DOHH2 (cell line): ENCODE results near the gene GUCD1.

Experiments used
- H3F3A ChIP-seq: fragments of 200-600 bp; sonication (generic), shearing (Covaris generic); 2 replicates; pipeline ENCODE4 v1.6.0; 2016; ENCODE audit warnings: antibody characterized with exemption, mild to moderate bottlenecking; ENCODE audit not compliant: control insufficient read depth, insufficient read depth
- H3K27ac ChIP-seq: fragments of 200-600 bp; sonication (generic); 2 replicates; pipeline ENCODE4 v1.5.1; 2014; ENCODE audit warnings: low read depth, mild to moderate bottlenecking, low read length, moderate library complexity
- H3K27me3 ChIP-seq: fragments of 200-600 bp; sonication (generic); 2 replicates; pipeline ENCODE4 v1.6.1; 2014; ENCODE audit warnings: mild to moderate bottlenecking, low read length, mixed read lengths; ENCODE audit not compliant: control insufficient read depth
- H3K36me3 ChIP-seq: fragments of 200-600 bp; sonication (generic); 2 replicates; pipeline ENCODE4 v1.6.1; 2014; ENCODE audit warnings: mild to moderate bottlenecking, low read length, moderate library complexity, mixed read lengths; ENCODE audit not compliant: control insufficient read depth
- H3K4me1 ChIP-seq: fragments of 200-600 bp; sonication (generic); 2 replicates; pipeline ENCODE4 v1.6.1; 2014; ENCODE audit warnings: mild to moderate bottlenecking, low read length, mixed read lengths; ENCODE audit not compliant: control insufficient read depth
- H3K4me2 ChIP-seq: fragments of 200-600 bp; sonication (generic); 2 replicates; pipeline ENCODE4 v1.6.0; 2014; ENCODE audit warnings: mild to moderate bottlenecking, low read length, moderate library complexity
- H3K4me3 ChIP-seq: fragments of 200-600 bp; sonication (generic); 2 replicates; pipeline ENCODE4 v1.5.1; 2014; ENCODE audit warnings: mild to moderate bottlenecking, low read length, mixed read lengths
- H3K79me2 ChIP-seq: fragments of 200-600 bp; sonication (generic); 2 replicates; pipeline ENCODE4 v1.6.1; 2014; ENCODE audit warnings: mild to moderate bottlenecking, low read length, mixed read lengths; ENCODE audit not compliant: control insufficient read depth
- H3K9me2 ChIP-seq: fragments of 200-600 bp; sonication (generic); replicated peaks from 2 replicates; pipeline ENCODE4 v1.6.1; 2014; ENCODE audit warnings: mild to moderate bottlenecking, low read length, mixed read lengths; ENCODE audit not compliant: control insufficient read depth
- H3K9me3 ChIP-seq: fragments of 200-600 bp; sonication (generic); 2 replicates; pipeline ENCODE4 v1.6.1; 2014; ENCODE audit warnings: antibody characterized with exemption, low read length, mixed read lengths; ENCODE audit not compliant: control insufficient read depth, insufficient read depth
- H4K20me1 ChIP-seq: fragments of 200-600 bp; sonication (generic); 2 replicates; pipeline ENCODE4 v1.6.0; 2014; ENCODE audit warnings: low read depth, mild to moderate bottlenecking, antibody characterized with exemption, low read length, moderate library complexity; ENCODE audit not compliant: control insufficient read depth, insufficient read depth
- EZH2phosphoT487 ChIP-seq: fragments of 200-600 bp; sonication (generic); IDR thresholded peaks from 2 replicates; pipeline ENCODE4 v1.6.1; 2017; ENCODE audit warnings: borderline replicate concordance, mild to moderate bottlenecking, antibody characterized with exemption, low read length, moderate library complexity, mixed read lengths
- TF ChIP-seq, protein P1 (sequence below): fragments of 200-600 bp; sonication (generic); IDR thresholded peaks from one replicate; pipeline ENCODE4 v1.5.1; 2014; ENCODE audit warnings: antibody characterized with exemption, mild to moderate bottlenecking, low read depth, low read length; ENCODE audit not compliant: poor library complexity, severe bottlenecking

Gene GUCD1

DNA sequence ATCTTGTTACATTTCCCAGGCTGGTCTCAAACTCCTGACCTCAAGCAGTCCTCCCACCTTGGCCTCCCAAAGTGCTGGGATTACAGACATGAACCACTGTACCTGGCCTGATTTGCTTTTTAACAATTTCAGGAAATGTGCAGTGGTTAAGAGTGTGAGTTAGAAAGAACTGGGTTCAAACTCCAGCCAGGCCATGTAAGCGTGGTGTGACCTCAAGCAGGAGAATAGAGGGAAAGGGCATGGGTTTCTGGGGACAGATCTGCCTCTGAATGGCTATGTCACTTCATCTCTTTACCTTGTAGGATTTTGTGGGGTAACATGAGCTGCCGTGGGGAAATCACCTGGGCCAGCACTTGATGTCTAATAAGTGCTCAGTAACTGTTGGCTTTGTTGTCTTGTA lies 10.1 kb upstream of the GUCD1 start:
- Histone ChIP-seq H3K36me3 (peaks cover 81% of the 10 kb centered on the region), H3K4me1 (peaks cover 4% of the 10 kb centered on the region; the same call in 1 of the 2 replicates), H3K27me3 (no peaks in the 10 kb centered on the region), H3K9me3 (no peaks in the 10 kb centered on the region), H3K9me2 (no peaks in the 10 kb centered on the region), H3K4me2 (no peak overlapping the region), H3K79me2 (peaks cover 90% of the 10 kb centered on the region), H4K20me1 (peaks cover 25% of the 10 kb centered on the region), H3K27ac (no peak overlapping the region), H3F3A (no peaks in the 10 kb centered on the region), H3K4me3 (no peak overlapping the region)
- TF ChIP-seq, protein P1, sequence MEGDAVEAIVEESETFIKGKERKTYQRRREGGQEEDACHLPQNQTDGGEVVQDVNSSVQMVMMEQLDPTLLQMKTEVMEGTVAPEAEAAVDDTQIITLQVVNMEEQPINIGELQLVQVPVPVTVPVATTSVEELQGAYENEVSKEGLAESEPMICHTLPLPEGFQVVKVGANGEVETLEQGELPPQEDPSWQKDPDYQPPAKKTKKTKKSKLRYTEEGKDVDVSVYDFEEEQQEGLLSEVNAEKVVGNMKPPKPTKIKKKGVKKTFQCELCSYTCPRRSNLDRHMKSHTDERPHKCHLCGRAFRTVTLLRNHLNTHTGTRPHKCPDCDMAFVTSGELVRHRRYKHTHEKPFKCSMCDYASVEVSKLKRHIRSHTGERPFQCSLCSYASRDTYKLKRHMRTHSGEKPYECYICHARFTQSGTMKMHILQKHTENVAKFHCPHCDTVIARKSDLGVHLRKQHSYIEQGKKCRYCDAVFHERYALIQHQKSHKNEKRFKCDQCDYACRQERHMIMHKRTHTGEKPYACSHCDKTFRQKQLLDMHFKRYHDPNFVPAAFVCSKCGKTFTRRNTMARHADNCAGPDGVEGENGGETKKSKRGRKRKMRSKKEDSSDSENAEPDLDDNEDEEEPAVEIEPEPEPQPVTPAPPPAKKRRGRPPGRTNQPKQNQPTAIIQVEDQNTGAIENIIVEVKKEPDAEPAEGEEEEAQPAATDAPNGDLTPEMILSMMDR: no peak
- no peak for TF ChIP-seq EZH2phosphoT487

DNA sequence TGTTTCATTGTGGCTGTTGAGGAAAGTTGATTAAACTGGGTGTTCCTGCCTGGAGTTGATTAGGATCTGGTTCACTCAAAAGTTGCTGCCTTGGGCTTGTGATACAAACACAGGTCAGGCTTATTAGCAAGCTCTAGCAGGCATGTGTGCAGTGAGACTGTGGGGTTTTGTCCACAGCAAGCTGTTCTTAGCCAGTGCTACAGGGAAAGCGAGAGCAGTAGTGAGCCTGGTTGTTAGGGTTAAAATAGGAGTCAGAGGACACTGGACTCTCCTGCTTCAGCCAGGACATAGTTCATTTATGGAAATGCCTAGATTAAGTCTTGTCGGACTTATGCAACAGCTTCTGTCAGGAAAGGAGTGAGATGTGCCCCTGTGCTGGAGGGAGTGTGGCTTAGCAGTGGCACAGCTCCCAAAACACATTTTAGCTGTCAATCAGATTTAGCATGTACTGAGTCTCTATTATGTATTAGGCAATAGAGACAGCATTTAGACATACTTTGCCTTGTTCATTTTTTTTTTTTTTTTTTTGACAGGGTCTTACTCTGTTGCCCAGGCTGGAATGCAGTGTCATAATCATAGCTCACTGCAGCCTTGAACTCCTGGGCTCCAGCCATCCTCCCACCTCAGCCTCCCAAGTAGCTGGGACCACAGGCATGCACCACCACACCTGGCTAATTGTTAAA lies 9.6 kb upstream of the GUCD1 start:
- peaks cover 92% of the 10 kb centered on the region for H3K79me2 ChIP-seq
- no peaks in the 10 kb centered on the region for H3F3A ChIP-seq
- no peak overlapping the region for H3K4me2 ChIP-seq
- peaks cover 25% of the 10 kb centered on the region for H4K20me1 ChIP-seq
- no peak overlapping the region for H3K4me3 ChIP-seq
- no peak overlapping the region for H3K27ac ChIP-seq
- no peaks in the 10 kb centered on the region for H3K27me3 ChIP-seq
- H3K4me1 ChIP-seq: peaks cover 6% of the 10 kb centered on the region
- no peaks in the 10 kb centered on the region for H3K9me3 ChIP-seq
- H3K9me2 ChIP-seq: no peaks in the 10 kb centered on the region
- H3K36me3 ChIP-seq: peaks cover 78% of the 10 kb centered on the region
- TF ChIP-seq EZH2phosphoT487: no peak
- TF ChIP-seq, protein P1: no peak

DNA sequence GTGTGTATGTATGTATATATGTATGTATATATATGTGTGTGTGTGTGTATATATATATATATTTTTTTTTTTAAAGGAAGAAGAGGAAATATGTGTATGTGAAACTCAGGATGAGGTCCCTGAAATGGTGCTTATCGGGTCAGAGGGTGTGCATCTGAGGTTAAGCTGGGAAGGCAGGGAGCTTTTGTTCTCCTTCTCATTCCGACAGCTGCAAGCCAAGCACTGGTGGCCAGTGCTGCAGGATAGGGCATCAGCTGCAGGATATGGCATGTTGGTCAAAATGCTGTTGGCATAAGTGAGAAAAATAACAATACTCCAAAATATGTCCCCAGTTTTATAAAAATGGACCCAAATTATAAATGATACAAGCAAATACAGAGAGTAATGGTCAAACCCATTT lies 8.3 kb upstream of the GUCD1 start:
- H4K20me1 ChIP-seq: peaks cover 36% of the 10 kb centered on the region
- H3K27ac ChIP-seq: no peak overlapping the region
- H3K4me1 ChIP-seq: peaks cover 19% of the 10 kb centered on the region
- H3K4me2 ChIP-seq: no peak overlapping the region
- no peak overlapping the region for H3K4me3 ChIP-seq
- H3K27me3 ChIP-seq: no peaks in the 10 kb centered on the region
- 0 out of 2 replicates have a peak, but pooled peaks cover 2% of the 10 kb centered on the region for H3F3A ChIP-seq
- TF ChIP-seq, protein P1: no peak
- no peak for TF ChIP-seq EZH2phosphoT487
- no peaks in the 10 kb centered on the region for H3K9me2 ChIP-seq
- peaks cover 100% of the 10 kb centered on the region for H3K79me2 ChIP-seq
- peaks cover 83% of the 10 kb centered on the region for H3K36me3 ChIP-seq
- no peaks in the 10 kb centered on the region for H3K9me3 ChIP-seq
